Keratinocyte (primary cell): Measurements from ENCODE around the gene HSD11B1L. TPM values are rescaled to one million over a fixed set of nuclear protein-coding genes. Genes with fewer than 3 reads are reported as not detected.

ENCODE experiments used
- DNase-seq: peaks from one replicate; pipeline ENCODE4 v3.0.0-alpha.2; 2011; ENCODE audit warnings: low read depth, missing footprints, low spot score
- FAIRE-seq: peaks from 2 replicates; lab custom pipeline; 2011; peaks lifted over from hg19 to GRCh38; lab: Jason Lieb, UNC
- H2AFZ ChIP-seq: 2 replicates; pipeline ENCODE4 v1.6.0; 2012; ENCODE audit warnings: low read length, control low read depth, inconsistent platforms; ENCODE audit not compliant: control insufficient read depth
- H3K27ac ChIP-seq: 2 replicates; pipeline ENCODE4 v1.5.1; 2011; ENCODE audit warnings: low read length; ENCODE audit not compliant: control insufficient read depth, insufficient read depth
- H3K27me3 ChIP-seq: 3 replicates; pipeline ENCODE4 v1.6.0; 2011; ENCODE audit warnings: low read length; ENCODE audit not compliant: control insufficient read depth, insufficient read depth; ENCODE audit errors: extremely low read depth
- H3K36me3 ChIP-seq, 2 experiments: 2 replicates in 1 of 2; 3 replicates in 1 of 2; pipeline ENCODE4 v1.5.1; 2011; ENCODE audit warnings: low read length in 2 of 2, mild to moderate bottlenecking in 1 of 2; ENCODE audit not compliant: control insufficient read depth in 2 of 2, insufficient read depth in 2 of 2; ENCODE audit errors: extremely low read depth in 1 of 2
- H3K4me1 ChIP-seq: 3 replicates; pipeline ENCODE4 v1.5.1; 2011; ENCODE audit warnings: low read length; ENCODE audit not compliant: control insufficient read depth, insufficient read depth; ENCODE audit errors: extremely low read depth
- H3K4me2 ChIP-seq: 3 replicates; pipeline ENCODE4 v1.6.0; 2011; ENCODE audit warnings: low read depth, low read length; ENCODE audit not compliant: control insufficient read depth, insufficient read depth; ENCODE audit errors: extremely low read depth
- H3K4me3 ChIP-seq, 3 experiments: fragments of 200-600 bp in 1 of 3; sonication (generic) in 1 of 3; 2 replicates in 2 of 3; 3 replicates in 1 of 3; pipeline ENCODE4 v1.5.1; 2011 to 2016; ENCODE audit warnings: low read length in 3 of 3, mild to moderate bottlenecking in 3 of 3, control low read depth in 2 of 3, inconsistent platforms in 1 of 3, low read depth in 1 of 3, mixed read lengths in 1 of 3, mixed run types in 1 of 3, moderate library complexity in 1 of 3; ENCODE audit not compliant: control insufficient read depth in 2 of 3, insufficient read depth in 2 of 3; ENCODE audit errors: extremely low read depth in 1 of 3
- H3K79me2 ChIP-seq: 2 replicates; pipeline ENCODE4 v1.6.0; 2012; ENCODE audit warnings: low read length; ENCODE audit not compliant: control insufficient read depth, insufficient read depth
- H3K9ac ChIP-seq: 3 replicates; pipeline ENCODE4 v1.6.0; 2011; ENCODE audit warnings: low read length; ENCODE audit not compliant: control insufficient read depth, insufficient read depth; ENCODE audit errors: extremely low read depth
- H3K9me1 ChIP-seq: 3 replicates; pipeline ENCODE4 v1.6.0; 2011; ENCODE audit warnings: low read length; ENCODE audit not compliant: control insufficient read depth, insufficient read depth; ENCODE audit errors: extremely low read depth
- H3K9me3 ChIP-seq: 2 replicates; pipeline ENCODE4 v1.5.1; 2012; ENCODE audit warnings: low read depth, low read length; ENCODE audit not compliant: control insufficient read depth
- H4K20me1 ChIP-seq: 3 replicates; pipeline ENCODE4 v1.6.0; 2011; ENCODE audit warnings: low read length; ENCODE audit not compliant: control insufficient read depth, insufficient read depth; ENCODE audit errors: extremely low read depth
- EZH2 ChIP-seq: IDR thresholded peaks from one replicate; pipeline ENCODE4 v1.6.1; 2012; ENCODE audit warnings: inconsistent platforms, mild to moderate bottlenecking, low read length, moderate library complexity
- dilution Hi-C: fragments of 300-500 bp; cut with MboI; formaldehyde crosslinking; loops from one replicate; pipeline ENCODE4 v1.7.0; 2020; ENCODE audit warnings: low sequenced_read_pairs; ENCODE audit not compliant: extremely low pct_ligation_motif_present
- polyA plus RNA-seq, 5 experiments: library from polyadenylated mRNA; depleted of rRNA in 3 of 5; stranded (reverse) in 3 of 5; stranded (forward) in 1 of 5; unstranded in 1 of 5; fragments of >200 nt; gene quantifications; 1 replicate in 1 of 5; 2 replicates in 3 of 5; 3 replicates in 1 of 5; pipeline versions ENCODE4 v1.2.1 to v1.2.3, GENCODE V29; 2011 to 2012; ENCODE audit warnings: missing spikeins in 2 of 5, low read depth in 1 of 5, low replicate concordance in 1 of 5
- TF ChIP-seq, protein P1 (sequence below), 3 experiments: IDR thresholded peaks in 1 of 3; conservative IDR thresholded peaks in 1 of 3; optimal IDR thresholded peaks in 1 of 3; 2 replicates in 2 of 3; 3 replicates in 1 of 3; pipeline versions ENCODE3 to v1.5.1; 2011; ENCODE audit warnings: low read length in 3 of 3, mild to moderate bottlenecking in 3 of 3, moderate library complexity in 2 of 3, control low read depth in 1 of 3, inconsistent platforms in 1 of 3; ENCODE audit not compliant: insufficient read depth in 2 of 3; ENCODE audit errors: extremely low read depth in 1 of 3

The HSD11B1L gene
- polyA plus RNA-seq, 1 donor (not counting 4 experiments of a cell fraction or from before 2014, with no cell fraction given), result 3.7 TPM

DNA sequence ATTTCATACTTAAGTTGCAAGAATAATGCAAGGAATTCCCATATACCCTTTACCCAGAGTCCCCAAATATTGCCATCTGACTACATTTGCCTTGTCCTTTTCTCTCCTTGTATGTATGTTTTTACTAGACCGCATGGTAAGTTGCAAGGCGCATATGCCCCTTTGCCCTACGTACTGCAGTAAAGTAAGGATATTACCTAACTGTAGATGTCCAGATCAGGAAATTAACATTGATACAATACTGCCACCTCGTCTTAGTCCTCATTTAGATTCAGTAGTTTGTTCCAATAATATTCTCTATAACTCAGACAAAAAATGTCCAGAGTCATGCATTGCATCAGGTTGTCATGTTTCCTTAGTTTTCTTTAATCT is 48.6 kb upstream of the HSD11B1L start:
- no peaks in the 10 kb centered on the region for H3K27me3 ChIP-seq
- no peaks in the 10 kb centered on the region for H3K4me1 ChIP-seq
- no peak overlapping the region for H3K9ac ChIP-seq
- no peak overlapping the region for H2AFZ ChIP-seq
- H4K20me1 ChIP-seq, result peaks cover 38% of the 10 kb centered on the region
- H3K4me2 ChIP-seq, result no peak overlapping the region
- no peak overlapping the region for H3K4me3 ChIP-seq
- H3K36me3 ChIP-seq, result peaks cover 14 to 30% of the 10 kb centered on the region in 2 experiments
- H3K9me3 ChIP-seq, result no peaks in the 10 kb centered on the region
- no peak for DNase-seq
- dilution Hi-C loops, result no loop called here
- H3K79me2 ChIP-seq, result peaks cover 96% of the 10 kb centered on the region
- TF ChIP-seq, protein P1, sequence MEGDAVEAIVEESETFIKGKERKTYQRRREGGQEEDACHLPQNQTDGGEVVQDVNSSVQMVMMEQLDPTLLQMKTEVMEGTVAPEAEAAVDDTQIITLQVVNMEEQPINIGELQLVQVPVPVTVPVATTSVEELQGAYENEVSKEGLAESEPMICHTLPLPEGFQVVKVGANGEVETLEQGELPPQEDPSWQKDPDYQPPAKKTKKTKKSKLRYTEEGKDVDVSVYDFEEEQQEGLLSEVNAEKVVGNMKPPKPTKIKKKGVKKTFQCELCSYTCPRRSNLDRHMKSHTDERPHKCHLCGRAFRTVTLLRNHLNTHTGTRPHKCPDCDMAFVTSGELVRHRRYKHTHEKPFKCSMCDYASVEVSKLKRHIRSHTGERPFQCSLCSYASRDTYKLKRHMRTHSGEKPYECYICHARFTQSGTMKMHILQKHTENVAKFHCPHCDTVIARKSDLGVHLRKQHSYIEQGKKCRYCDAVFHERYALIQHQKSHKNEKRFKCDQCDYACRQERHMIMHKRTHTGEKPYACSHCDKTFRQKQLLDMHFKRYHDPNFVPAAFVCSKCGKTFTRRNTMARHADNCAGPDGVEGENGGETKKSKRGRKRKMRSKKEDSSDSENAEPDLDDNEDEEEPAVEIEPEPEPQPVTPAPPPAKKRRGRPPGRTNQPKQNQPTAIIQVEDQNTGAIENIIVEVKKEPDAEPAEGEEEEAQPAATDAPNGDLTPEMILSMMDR (optimal IDR thresholded peaks at IDR 0.05 in 1 of 3, IDR thresholded peaks at IDR 0.05 in 1 of 3, conservative IDR thresholded peaks at IDR 0.05 in 1 of 3; ENCODE audit: extremely low read depth in 1 of 3, insufficient read depth in 2 of 3, low read length in 3 of 3), result no peak
- TF ChIP-seq EZH2, result no peak
- H3K9me1 ChIP-seq, result peaks cover 6% of the 10 kb centered on the region
- no peak for FAIRE-seq
- no peak overlapping the region for H3K27ac ChIP-seq

DNA sequence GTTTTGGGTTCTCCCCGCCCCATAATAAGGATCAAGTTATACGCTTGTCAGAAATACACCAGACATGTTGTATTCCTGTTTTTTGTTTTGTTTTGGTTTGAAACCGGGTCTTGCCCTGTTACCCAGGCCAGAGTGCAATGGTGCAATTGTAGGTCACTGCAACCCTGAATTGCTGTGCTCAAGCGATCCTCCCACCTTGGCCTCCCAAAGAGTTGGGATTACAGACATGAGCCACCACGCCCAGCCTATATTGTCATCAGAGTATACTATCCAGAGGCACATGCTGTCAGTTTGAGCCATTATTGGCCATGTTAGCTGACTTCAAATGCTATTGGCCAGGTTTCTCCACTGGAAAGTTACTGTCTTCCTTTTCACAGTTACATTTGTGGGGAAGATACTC is 48.2 kb upstream of the HSD11B1L start:
- Histone ChIP-seq H3K4me3 (no peak overlapping the region), H3K9me3 (no peaks in the 10 kb centered on the region), H3K4me1 (no peaks in the 10 kb centered on the region), H3K27me3 (no peaks in the 10 kb centered on the region), H3K79me2 (peaks cover 96% of the 10 kb centered on the region), H2AFZ (no peak overlapping the region), H3K4me2 (no peak overlapping the region), H3K9ac (no peak overlapping the region), H4K20me1 (peaks cover 37% of the 10 kb centered on the region), H3K9me1 (peaks cover 9% of the 10 kb centered on the region), H3K27ac (no peak overlapping the region), H3K36me3 (peaks cover 11 to 25% of the 10 kb centered on the region in 2 experiments)
- TF ChIP-seq EZH2, result no peak
- TF ChIP-seq, protein P1 (optimal IDR thresholded peaks at IDR 0.05 in 1 of 3, IDR thresholded peaks at IDR 0.05 in 1 of 3, conservative IDR thresholded peaks at IDR 0.05 in 1 of 3; ENCODE audit: extremely low read depth in 1 of 3, insufficient read depth in 2 of 3, low read length in 3 of 3), result no peak
- dilution Hi-C loops, result no loop called here
- FAIRE-seq, result no peak
- DNase-seq, result no peak
